IMR-90 (cell line): Measurements from ENCODE around the gene SLC50A1. TPM values are rescaled to one million over a fixed set of nuclear protein-coding genes. Genes with fewer than 3 reads are reported as not detected.

Experiments
- CEBPB ChIP-seq: IDR thresholded peaks from 2 replicates; pipeline ENCODE4 v1.6.1; 2012; ENCODE audit warnings: low read depth, low read length, improper control_type of control experiment
- MAZ ChIP-seq: IDR thresholded peaks from 2 replicates; pipeline ENCODE4 v1.6.1; 2012; ENCODE audit warnings: low read depth, mild to moderate bottlenecking, low read length, improper control_type of control experiment, moderate library complexity, borderline replicate concordance
- polyA plus RNA-seq, 3 experiments: library from polyadenylated mRNA; depleted of rRNA; stranded (reverse); fragments of >200 nt; gene quantifications; 2 replicates each; pipeline ENCODE4 v1.2.3, GENCODE V29; 2012; ENCODE audit warnings: low replicate concordance in 1 of 3
- total RNA-seq: library from RNA; depleted of rRNA; stranded (reverse); fragments of >200 nt; gene quantifications from 2 replicates; pipeline ENCODE4 v1.2.3, GENCODE V29; 2012
- TF ChIP-seq, protein P1 (sequence below): fragments of 150-350 bp; IDR thresholded peaks from 2 replicates; pipeline ENCODE4 v1.6.1; 2017; ENCODE audit warnings: mild to moderate bottlenecking, antibody characterized with exemption, low read length, low read depth

Gene SLC50A1
- total and polyA plus RNA-seq, 2 of the 4 experiments (the other 2 are of a cell fraction), result 20.6 to 20.8 TPM

DNA sequence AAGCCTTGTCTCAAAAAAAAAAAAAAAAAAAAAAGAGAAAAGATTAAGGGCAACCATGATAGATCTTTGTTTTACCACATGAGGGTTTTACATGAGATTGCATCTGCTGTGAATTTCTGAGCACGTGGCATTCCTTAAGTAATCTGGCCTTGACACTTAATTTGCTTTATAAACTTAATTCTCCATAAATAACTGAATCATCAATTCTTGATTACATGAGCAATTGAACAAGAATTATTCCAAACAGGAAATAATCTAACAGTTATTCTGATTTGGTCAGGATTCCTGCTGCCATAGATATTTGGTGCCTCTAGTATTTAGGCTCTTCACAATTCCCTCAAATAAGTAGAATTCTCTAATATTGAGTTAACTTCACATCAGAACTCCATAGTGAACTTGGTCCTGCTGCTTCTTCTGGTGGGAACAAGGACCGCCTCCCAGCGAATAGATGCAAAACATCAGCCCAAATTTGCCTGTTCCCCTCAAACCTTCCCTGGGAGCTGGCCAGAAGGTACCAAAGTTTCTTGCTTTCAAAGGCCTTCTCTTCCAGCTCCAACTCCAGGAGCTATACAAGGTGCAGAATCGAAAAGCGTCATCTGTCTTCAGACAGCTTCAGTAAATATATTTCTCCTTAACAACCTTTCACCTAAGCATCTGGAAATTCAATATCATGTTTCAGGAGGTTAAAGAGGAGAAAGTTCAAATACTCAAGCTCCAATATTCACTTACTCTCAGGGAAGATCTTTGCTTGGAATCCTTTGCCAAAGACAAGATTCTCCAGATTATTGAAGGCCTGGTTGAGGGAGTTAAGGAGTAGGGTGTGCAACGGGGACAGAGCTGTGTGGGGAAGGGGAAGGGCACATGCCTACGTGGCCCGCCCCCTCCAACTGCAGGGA, 36.4 kb downstream of the SLC50A1 start (continued):
- TF ChIP-seq, protein P1, sequence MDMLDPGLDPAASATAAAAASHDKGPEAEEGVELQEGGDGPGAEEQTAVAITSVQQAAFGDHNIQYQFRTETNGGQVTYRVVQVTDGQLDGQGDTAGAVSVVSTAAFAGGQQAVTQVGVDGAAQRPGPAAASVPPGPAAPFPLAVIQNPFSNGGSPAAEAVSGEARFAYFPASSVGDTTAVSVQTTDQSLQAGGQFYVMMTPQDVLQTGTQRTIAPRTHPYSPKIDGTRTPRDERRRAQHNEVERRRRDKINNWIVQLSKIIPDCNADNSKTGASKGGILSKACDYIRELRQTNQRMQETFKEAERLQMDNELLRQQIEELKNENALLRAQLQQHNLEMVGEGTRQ, result no peak
- no peak for TF ChIP-seq MAZ
- TF ChIP-seq CEBPB, result no peak
